Ovary (tissue), 9 donors: ENCODE data around the gene CAPRIN1. TPM values are rescaled to one million over a fixed set of nuclear protein-coding genes. Genes with fewer than 3 reads are reported as not detected.

Source experiments
- DNase-seq, 5 donors: peaks; one replicate each; pipeline ENCODE4 v3.0.0-alpha.2; 2019 to 2020
- H3K27ac ChIP-seq, 2 donors: fragments of 200-600 bp; one replicate each; pipeline versions ENCODE4 v1.5.1 to v1.8.0; 2019 to 2022
- H3K27me3 ChIP-seq: fragments of 200-600 bp; one replicate; pipeline ENCODE4 v1.8.0; 2022
- H3K36me3 ChIP-seq: fragments of 200-600 bp; sonication (generic); one replicate; pipeline ENCODE4 v1.5.1; 2019
- H3K4me1 ChIP-seq: one replicate; pipeline ENCODE4 v1.8.1; 2013; ENCODE audit warnings: mild to moderate bottlenecking, moderate library complexity; ENCODE audit not compliant: insufficient read depth
- H3K4me3 ChIP-seq: fragments of 200-600 bp; sonication (generic); one replicate; pipeline ENCODE4 v1.5.1; 2017
- H3K9me3 ChIP-seq, 2 donors: fragments of 200-600 bp in 1 of 2; sonication (generic) in 1 of 2; one replicate each; pipeline versions ENCODE4 v1.5.1 to v1.8.1; 2013 to 2019; ENCODE audit warnings: mild to moderate bottlenecking in 1 of 2, moderate library complexity in 1 of 2
- EP300 ChIP-seq: sonication (generic); formaldehyde crosslinking; IDR thresholded peaks from one replicate; pipeline ENCODE4 v1.6.1; 2017; ENCODE audit warnings: antibody characterized with exemption
- POLR2A ChIP-seq: fragments of 450-650 bp; IDR thresholded peaks from one replicate; pipeline ENCODE4 v1.6.1; 2017; ENCODE audit warnings: antibody characterized with exemption, mild to moderate bottlenecking, moderate library complexity
- whole genome bisulfite sequencing, 3 donors: extraction: QIAGEN DNeasy Blood & Tissue Kit in 1 of 3; methylation state at CpG; one replicate each; pipeline versions ENCODE4 v1.1.5 to v1.1.7; 2013 to 2017; 5-methylcytosine and 5-hydroxymethylcytosine counted together
- intact Hi-C, 4 donors: fragments of 100-400 bp; cut with DNase I; formaldehyde crosslinking; loops; one replicate each; pipeline versions ENCODE4 v1.11.0 to v1.15.1; 2022 to 2023
- polyA plus RNA-seq, 2 donors: library from polyadenylated mRNA; stranded (reverse); fragments of 200-250 nt in 1 of 2; fragments of 350-450 nt in 1 of 2; fragmentation: Illumina TruSeq in 1 of 2; extraction: RNeasy Lipid Tissue Mini Kit (QIAGEN cat#74804) in 1 of 2; gene quantifications; one replicate each; pipeline ENCODE4 v1.2.3, GENCODE V29; 2013 to 2014
- total RNA-seq, 7 donors: library from RNA; depleted of rRNA in 2 of 7; stranded (reverse); fragments of >200 nt in 2 of 7; fragmentation: NEBNext Ultra II Directional in 3 of 7; extraction: Animal tissue kit (Norgen Biotek cat#: 25700) in 3 of 7; gene quantifications; one replicate each; pipeline versions ENCODE4 v1.1.0 to v1.2.4, GENCODE V29; 2016 to 2023
- TF ChIP-seq, protein P1 (sequence below), 3 donors: fragments of 450-650 bp in 2 of 3; fragments of 200-600 bp in 1 of 3; IDR thresholded peaks; one replicate each; pipeline versions ENCODE4 v1.5.1 to v1.8.0; 2016 to 2022; ENCODE audit warnings: antibody characterized with exemption in 3 of 3, mild to moderate bottlenecking in 1 of 3
- donor health status: DM: no; HTN: no; CAD: no; lungs with moderate emphysema.
- donor health status: DM: no; HTN: no; CAD: no.
- donor health status: Bipolar disorder and iron deficiency.
- donor health status: DM: yes; HTN: yes; CAD: no.
- donor health status: DM: no; HTN: no; CAD: no.
- donor health status: DM: yes; HTN: yes; CAD: no.

CAPRIN1 gene
- total and polyA plus RNA-seq, 9 donors: 74.2 to 214 (median 160) TPM

DNA sequence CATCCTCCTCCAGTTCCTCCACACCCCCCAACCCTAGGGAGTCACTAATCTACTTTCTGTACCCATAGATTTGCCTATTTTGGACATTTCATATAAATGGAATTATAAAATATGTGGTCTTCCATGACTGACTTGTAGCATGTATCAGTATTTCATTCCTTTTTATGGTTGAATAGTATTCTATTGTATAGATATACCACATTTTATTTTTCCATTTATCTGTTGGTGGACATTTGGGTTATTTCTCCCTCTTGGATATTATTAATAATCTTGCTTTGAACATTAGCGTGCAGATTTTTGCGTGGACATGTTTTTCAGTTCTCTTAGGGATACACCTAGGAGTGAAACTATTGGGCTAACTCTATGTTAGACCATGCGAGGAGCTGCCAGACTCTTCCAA is 77.3 kb downstream of the CAPRIN1 start:
- intact Hi-C loops: no loop called here

DNA sequence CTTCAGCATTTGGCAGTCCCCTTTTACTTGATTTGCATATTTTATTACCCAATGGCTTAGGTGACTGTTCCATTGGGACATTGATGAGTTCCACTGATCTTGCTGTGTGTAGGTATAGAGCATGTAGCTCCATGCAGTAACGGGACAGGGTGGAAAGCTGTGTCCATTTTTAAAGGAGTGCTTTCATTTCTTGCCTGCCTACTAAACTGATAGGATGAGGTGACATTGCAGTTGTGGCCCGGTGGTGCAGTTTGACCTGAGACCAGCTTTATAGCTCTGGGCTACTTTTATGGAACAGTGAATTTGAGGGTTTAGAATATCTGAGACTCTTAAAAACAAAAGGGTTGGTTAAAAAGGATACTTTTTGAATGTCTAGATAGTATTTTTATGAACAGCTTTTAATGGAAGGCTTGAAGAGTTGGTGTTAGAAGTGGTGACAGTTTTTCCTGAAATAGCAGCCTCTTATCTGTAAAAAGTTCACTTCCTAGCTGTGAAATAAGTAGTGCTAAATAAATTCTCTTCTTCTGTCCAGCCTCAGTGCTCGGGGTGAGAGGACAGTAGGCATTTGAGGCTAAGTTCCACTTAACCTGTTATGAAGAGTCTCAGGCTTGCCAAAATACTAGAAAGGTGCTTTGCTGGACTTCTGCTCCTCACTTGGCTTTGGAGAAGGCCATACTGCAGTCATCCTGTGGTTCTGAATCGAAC is 80.9 kb downstream of the CAPRIN1 start:
- DNase-seq: no peak
- H3K9me3 ChIP-seq: no peaks in the 10 kb centered on the region
- H3K27ac ChIP-seq: no peak overlapping the region
- TF ChIP-seq POLR2A (no peak), EP300 (no peak)
- no peaks in the 10 kb centered on the region for H3K4me1 ChIP-seq
- intact Hi-C loops: no loop called here
- H3K36me3 ChIP-seq: no peaks in the 10 kb centered on the region
- 92 to 94% (median 94%) methylated on average over 4 of the region's 4 CpGs for WGBS, 3 donors
- no peak overlapping the region for H3K4me3 ChIP-seq
- no peaks in the 10 kb centered on the region for H3K27me3 ChIP-seq

More for the DNA sequence above, 77.3 kb downstream of the CAPRIN1 start:
- Histone ChIP-seq H3K36me3 (no peaks in the 10 kb centered on the region), H3K27ac (no peak overlapping the region), H3K4me1 (no peaks in the 10 kb centered on the region), H3K4me3 (no peak overlapping the region), H3K9me3 (no peaks in the 10 kb centered on the region), H3K27me3 (no peaks in the 10 kb centered on the region)
- TF ChIP-seq EP300: no peak
- TF ChIP-seq, protein P1, sequence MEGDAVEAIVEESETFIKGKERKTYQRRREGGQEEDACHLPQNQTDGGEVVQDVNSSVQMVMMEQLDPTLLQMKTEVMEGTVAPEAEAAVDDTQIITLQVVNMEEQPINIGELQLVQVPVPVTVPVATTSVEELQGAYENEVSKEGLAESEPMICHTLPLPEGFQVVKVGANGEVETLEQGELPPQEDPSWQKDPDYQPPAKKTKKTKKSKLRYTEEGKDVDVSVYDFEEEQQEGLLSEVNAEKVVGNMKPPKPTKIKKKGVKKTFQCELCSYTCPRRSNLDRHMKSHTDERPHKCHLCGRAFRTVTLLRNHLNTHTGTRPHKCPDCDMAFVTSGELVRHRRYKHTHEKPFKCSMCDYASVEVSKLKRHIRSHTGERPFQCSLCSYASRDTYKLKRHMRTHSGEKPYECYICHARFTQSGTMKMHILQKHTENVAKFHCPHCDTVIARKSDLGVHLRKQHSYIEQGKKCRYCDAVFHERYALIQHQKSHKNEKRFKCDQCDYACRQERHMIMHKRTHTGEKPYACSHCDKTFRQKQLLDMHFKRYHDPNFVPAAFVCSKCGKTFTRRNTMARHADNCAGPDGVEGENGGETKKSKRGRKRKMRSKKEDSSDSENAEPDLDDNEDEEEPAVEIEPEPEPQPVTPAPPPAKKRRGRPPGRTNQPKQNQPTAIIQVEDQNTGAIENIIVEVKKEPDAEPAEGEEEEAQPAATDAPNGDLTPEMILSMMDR (IDR thresholded peaks at IDR 0.05): no peak
- TF ChIP-seq POLR2A: no peak
- DNase-seq: no peak
- WGBS, 3 donors: 94 to 100% (median 98%) methylated on average over 3 of the region's 3 CpGs

DNA sequence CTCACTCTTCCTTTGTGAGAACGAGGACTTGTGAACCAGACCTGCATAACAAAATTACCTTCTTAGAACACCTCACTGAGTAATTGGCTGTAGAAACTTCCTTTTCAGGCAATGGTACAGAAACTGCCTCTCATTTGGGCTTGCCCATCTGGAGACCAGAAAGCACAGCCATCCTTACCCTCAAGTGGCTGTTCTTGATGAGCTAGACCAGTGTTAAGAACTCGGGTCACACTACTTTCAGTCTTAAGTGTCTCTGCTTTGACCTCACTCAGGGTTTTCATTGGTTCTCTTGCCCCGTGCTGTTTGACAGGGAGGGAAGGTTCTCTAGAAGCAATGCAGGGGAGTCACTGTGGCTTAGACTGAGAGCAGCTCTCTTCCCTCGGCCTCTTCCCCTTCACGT is 83.2 kb downstream of the CAPRIN1 start:
- TF ChIP-seq POLR2A: no peak
- TF ChIP-seq, protein P1 (IDR thresholded peaks at IDR 0.05): no peak
- no peak for TF ChIP-seq EP300
- WGBS, 3 donors: 85 to 94% (median 86%) methylated on average over 5 of the region's 5 CpGs
- no peaks in the 10 kb centered on the region for H3K9me3 ChIP-seq
- H3K36me3 ChIP-seq: peaks cover 3% of the 10 kb centered on the region
- H3K27me3 ChIP-seq: no peaks in the 10 kb centered on the region
- H3K27ac ChIP-seq: no peak overlapping the region
- H3K4me3 ChIP-seq: no peak overlapping the region
- intact Hi-C loops: no loop called here
- no peaks in the 10 kb centered on the region for H3K4me1 ChIP-seq
- DNase-seq: no peak

DNA sequence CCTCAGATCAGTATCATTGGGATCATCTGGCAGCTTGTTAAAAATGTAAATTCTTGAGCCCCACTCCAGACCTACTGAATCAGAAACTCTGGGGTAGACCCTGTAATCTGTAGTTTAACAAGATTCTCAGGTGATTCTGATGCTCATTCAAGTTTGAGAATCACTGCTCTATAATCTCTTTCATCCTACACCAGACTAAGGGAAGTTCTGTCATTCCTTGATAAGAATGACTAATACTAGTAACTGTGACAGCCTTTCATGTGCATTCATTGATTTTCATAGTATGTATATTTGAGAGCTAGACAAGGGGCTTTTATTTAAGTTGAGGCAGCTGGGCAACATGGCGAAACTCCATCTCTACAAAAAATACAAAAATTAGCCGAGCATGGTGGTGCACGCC is 83.9 kb downstream of the CAPRIN1 start:
- Histone ChIP-seq H3K4me3 (no peak overlapping the region), H3K27me3 (no peaks in the 10 kb centered on the region), H3K9me3 (no peaks in the 10 kb centered on the region), H3K27ac (no peak overlapping the region), H3K36me3 (peaks cover 3% of the 10 kb centered on the region), H3K4me1 (no peaks in the 10 kb centered on the region)
- intact Hi-C loops: no loop called here
- WGBS, 3 donors: 94 to 98% (median 95%) methylated on average over 3 of the region's 3 CpGs
- no peak for DNase-seq
- TF ChIP-seq EP300 (no peak), POLR2A (no peak)
- TF ChIP-seq, protein P1 (IDR thresholded peaks at IDR 0.05): no peak

- no peaks in the 10 kb centered on the region for H3K27me3 ChIP-seq
- TF ChIP-seq, protein P1 (IDR thresholded peaks at IDR 0.05): no peak
- no peak for TF ChIP-seq EP300
- TF ChIP-seq POLR2A: no peak
- H3K9me3 ChIP-seq: no peaks in the 10 kb centered on the region
- H3K4me1 ChIP-seq: no peaks in the 10 kb centered on the region
- no peak overlapping the region for H3K4me3 ChIP-seq
- intact Hi-C loops: no loop called here
- 84 to 92% (median 84%) methylated on average over 8 of the region's 8 CpGs for WGBS, 3 donors
- peaks cover 3% of the 10 kb centered on the region for H3K36me3 ChIP-seq
- no peak overlapping the region for H3K27ac ChIP-seq
- DNase-seq: no peak
Measured at GRCh38 chr11:34136420-34136819, 84.9 kb downstream of the CAPRIN1 start.
